NCI-H2196 (cell line): Measurements from ENCODE around the gene SEL1L3.

Experiments used
- DNase-seq: peaks from one replicate; lab custom pipeline; 2025; ENCODE audit not compliant: unreplicated experiment; lab: John Stamatoyannopoulos, UW

The SEL1L3 gene

DNA sequence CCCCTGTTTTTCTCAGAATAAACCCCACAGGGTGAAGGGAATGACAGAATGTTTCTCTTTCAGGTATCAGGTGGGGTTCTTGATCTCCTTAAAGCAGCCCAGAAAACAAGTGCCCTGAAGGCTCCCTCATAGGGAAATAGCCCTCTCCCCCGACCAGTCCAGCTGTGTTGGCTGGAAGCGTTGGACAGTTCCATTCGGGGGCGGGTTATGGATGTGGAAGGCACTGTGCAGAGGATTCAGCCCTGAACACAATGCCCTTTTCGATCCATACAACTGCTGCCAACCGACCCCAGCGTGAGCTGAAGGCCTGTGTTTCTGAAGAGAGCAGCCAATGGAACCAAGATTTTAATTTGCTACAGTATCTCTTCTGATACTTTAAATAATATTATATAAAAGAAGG is 41.5 kb downstream of the SEL1L3 start:
- DNase-seq: no peak

DNA sequence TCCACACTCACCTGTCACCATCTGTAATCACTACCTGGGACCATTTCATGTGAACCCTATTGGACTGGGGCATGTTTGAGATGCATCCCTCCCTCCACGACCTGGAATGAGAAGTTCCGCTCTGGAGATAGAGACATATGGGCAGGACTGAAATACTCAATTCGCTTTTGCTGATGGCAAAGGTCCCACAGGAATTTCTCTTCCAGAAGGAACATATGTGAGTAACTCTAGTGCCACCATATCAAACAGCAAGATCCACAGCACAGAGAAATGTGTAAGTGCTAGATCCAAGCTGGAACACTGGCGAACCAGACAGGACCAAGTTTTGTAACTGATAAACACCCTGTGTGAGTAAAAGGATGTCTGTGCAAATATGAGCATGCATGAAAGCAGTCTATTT is 43.9 kb downstream of the SEL1L3 start:
- DNase-seq: no peak

GRCh38 chr4:25818371-25818871 is 44.4 kb downstream of the SEL1L3 start:
- no peak for DNase-seq

DNA sequence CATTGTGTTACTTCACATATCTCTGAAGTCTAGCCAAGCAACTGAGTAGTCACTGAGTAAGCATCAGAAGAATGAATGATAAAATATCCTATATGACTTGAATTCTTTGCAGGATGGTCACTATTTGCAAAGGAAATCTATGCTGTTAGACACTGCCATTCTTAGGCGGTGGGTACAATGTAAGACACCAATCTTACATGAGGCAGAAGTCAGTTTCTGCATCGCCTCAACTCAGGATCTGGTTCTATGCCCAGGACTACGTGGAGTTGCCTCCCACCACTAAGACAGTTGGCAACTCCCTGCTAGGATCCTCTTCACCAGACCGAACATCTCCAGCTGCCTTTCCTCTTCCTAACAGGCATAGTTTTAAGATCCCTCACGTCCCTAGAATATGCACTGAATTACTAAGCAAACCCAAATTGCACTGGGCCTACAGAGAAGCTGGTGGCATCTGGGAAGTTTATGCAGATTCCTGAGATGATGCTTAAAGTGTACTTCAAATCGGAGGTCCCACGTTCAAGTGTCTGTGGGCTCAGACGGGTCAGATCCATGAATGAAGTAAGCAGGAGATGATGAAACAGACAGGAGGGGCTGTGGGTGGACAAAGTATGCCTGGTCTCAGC is 45.6 kb downstream of the SEL1L3 start:
- DNase-seq: no peak

GRCh38 chr4:25816591-25817058 is 46.2 kb downstream of the SEL1L3 start:
- no peak for DNase-seq

DNA sequence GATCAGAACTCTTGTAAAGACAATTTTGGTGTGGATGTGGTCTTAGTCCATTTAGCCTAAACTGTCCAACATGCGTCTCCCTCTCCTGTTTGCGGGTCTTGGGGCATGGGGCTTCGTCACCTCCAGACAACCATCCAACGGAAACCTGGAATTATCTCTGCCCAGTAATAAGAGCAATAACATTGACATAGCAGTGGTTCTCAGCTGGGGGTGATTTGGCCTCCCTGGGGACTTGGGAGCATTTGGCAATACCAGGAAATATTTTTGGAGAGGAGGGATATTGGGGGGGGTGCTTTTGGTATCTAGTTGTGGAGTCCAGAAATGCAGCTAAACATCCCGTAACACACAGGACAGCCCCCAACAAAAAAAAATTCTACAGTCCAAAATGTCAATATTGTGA is 47.2 kb downstream of the SEL1L3 start:
- no peak for DNase-seq

- no peak for DNase-seq
Measured at GRCh38 chr4:25814301-25815136, 48.3 kb downstream of the SEL1L3 start.

DNA sequence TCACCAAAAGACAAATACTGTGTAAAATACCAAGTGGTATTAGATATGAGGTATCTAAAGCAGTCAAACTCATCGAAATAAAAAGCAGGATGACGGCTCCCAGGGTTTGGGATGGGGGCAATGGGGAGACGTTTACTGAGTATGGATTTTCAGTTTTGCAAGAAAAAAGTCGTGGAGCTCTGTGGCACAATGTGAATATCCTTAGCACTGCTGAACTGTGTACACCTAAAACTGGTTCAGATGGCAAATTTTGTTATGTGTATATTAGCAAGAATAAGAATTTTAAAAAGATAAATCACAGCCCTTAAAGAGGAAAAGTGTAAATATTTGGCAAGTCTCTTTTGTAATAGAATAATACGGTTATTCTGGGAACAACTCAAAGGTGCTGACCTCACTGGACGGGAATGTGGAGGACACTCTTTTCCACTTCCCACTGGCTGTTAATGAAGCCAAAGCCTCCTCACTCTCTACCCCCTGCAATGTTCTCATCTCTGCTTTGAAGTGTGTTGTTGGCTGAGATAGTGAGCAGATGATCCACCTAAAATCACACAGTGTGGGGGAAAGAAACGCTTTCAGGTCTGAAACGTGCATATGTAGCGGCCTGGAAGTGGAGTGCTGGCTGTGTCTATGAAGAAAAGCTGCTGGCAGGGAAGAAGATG is 49.2 kb downstream of the SEL1L3 start:
- peak; percentile 46 for DNase-seq

- no peak for DNase-seq
Measured at GRCh38 chr4:25811841-25812240, 50.9 kb downstream of the SEL1L3 start.

DNA sequence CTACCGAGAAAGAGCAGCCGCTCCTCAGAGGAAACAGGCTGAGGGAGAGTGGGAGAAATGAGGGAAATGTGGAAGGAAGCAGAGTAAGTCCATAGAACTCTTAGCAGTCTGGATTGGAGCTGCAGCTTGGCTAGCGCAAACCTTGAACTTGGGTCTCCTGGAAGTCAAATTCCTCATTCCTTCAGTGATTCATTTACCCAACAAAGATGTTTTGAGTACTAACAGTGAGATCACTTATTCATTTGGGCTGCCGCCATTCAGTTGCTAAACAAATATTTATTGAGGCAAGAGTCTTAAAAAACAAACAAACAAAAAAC is 51.5 kb downstream of the SEL1L3 start:
- DNase-seq: no peak

DNA sequence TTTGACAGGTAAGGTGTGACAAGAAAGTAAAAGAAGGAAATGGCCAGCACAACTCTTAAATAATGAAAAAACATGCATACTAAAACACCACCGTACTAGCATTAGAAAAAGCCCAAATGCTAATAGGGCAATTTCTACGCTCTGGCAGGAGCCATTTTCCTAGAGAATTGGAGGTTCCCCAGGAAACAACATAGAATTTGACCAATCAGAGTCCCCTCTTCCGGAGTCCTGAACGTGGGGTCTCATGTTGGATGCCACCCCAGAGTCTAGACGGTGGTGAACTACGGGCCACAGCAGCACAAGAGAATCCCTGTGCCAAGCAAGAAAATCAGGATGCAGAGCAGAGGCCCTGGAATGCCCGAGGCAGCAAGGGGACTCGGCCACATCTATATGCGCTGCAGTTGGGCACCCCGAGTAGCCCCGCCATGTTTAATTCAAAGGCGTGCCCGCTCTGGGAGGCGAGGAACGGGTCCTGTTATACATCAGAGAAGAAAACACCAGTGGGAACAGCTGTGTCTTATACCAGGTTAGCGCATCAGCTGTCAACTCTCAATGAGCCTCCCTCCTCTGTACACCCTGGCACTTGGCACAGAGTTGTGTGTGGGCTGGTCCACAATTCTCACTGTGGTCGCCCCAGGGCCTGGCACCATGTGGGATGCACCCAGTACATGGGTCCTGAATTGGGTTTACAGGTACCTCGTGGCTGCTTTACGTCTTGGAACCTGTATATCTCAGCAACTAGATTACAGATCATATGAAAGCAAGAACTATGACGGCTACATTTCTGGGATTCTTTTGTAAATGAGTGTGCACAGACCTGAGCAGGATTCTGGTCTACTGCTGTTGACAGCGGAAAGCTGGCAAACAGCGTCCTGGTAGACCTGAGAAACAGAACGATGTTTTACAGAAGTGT is 52.1 kb downstream of the SEL1L3 start:
- DNase-seq: no peak

- DNase-seq: no peak
Measured at GRCh38 chr4:25809996-25810395, 52.8 kb downstream of the SEL1L3 start.

DNA sequence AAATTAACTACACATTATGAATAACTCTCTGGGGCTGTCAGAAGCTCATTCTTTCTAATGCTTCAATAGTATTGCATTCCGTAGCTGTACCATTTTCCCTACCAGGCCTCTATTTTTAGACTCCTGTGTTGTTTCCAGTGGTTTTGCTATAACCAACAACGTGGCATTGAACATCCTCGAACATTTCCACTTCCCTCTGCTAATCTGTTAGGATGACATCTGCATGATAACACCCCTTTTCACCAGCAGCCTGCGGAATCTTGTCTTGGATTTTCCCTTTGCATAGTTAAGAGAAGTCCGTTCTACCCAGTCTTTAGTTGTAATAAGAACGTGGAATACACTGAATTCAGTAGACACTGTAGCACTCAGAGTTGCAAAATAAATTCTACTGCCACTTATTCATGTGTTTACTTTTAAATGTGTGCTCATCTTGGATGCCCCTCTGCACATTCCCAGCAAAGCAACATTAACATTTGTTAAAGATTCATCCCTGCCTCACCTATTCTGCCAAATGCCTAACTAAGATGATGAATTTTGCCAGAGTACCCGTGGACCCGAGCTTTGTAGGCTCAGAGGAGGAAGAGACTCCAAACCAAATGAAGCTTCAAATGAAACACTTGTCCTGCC is 55.6 kb downstream of the SEL1L3 start:
- no peak for DNase-seq

DNA sequence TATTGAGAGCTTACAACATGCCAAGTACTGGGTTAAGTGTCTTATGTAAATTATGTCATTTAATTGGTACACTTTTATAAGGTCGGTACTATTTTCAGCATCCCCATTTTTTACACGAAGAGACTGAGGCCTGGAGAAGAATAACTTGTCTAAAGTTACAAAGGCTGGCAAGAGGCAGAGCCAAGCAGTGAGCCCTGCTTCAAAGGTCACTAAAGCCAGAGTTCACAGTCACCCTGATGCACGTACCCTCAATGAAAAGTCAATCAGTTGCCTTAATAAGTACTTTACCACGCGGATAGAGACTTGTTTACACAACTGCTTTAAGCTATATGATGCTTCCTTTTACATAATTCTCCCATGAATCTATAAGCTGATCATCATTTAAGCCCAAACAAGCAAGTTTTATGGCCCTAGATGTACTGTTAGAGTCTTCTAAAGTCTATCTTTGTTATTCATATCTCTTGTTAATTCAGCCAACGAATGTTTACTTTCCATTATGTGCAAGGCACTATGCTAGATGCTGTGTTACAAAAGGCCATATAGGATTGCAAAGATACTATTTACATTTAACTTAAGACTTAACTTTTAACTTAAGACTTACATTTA is 57.4 kb downstream of the SEL1L3 start:
- no peak for DNase-seq

DNA sequence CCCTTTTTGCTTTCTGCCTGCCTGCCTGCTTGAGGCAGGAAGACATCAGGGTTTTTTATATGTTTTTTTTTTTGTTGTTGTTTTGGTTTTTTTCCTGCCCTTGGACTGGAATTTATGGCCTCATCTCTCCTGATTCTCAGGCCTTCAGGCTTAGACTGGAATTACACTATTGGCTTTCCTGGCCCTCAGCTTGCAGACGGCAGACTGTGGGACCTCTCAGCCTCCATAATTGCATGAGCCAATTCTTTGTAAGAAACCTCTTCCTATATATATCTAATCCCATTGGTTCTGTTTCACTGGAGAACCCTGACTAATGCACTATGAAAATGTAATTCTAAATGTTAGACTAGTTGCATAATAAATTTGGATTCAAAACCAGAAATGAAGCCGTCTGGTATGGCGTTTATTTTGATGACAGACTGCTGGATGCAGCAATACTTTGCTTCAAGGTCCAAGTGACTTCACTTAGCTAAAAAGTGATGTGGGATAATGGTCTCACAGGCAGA is 59.0 kb downstream of the SEL1L3 start:
- no peak for DNase-seq

DNA sequence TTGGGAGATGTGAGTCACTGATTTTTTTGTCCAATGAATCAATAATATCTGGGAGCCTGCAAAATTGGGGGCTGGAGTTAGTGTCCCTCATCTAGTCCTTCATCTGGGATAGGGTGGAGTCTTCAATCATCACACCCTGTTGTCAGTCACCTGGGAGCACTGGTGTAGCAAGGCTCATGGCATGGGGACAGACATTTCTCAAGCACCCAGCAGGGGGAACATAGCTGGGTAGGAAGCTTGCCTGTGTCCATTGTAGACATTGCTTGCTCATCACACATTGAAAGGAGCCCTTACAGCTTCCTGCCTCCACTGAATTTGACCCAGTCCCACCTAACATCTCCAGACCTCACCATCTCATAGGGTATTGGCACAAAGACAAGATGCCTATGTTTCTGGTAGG is 61.2 kb downstream of the SEL1L3 start:
- DNase-seq: no peak

DNA sequence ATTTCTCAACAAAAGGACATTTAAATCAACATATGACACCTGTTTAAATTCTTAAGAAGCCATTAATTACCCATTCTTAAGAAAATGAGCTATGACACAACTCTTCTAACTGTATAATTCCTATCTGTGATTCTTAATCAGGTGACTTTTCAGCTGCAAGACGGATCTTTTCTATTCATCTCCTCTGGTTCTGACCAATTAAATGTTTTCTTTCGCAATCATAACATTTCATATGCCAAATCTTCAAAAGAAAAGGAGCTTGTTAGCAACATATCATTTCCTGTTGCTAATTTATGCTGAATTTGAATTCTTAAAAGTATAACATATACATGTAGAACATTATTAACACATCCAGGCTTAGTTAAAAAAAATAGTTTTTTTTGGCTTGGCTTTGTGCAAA is 62.5 kb downstream of the SEL1L3 start:
- DNase-seq: no peak

- DNase-seq: no peak
Measured at GRCh38 chr4:25799522-25799921, 63.3 kb downstream of the SEL1L3 start.

- no peak for DNase-seq
Measured at GRCh38 chr4:25797136-25797535, 65.7 kb downstream of the SEL1L3 start.
